ENCODE results near the gene DNTT.

Gene DNTT

DNA sequence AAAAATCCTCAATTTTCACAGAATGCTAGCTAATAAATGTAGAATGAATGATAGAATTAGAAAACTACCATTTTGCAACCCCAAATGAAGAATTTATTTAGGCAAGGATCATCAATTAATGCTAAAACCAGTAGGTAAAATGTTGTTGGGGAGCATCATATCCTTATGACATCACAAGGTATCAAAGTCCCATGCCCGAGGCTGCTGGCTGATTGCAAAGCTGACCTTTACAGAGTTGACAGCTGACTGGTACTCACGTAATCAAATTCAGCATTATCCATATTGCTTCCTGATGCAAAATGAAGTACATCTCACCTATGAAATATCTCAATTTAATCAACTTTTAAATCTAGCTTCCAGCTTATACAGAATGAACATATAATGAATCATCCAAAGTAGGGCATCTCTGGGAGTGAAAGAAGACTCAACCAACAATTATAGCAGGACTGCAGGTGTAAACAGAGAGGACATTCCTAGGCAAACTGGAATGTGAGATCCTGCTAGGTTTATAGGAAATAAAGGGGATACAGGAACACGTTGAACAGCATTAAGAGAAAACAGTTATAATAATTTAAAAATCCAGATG is 22.7 kb upstream of the DNTT start:
- H3K27me3 ChIP-seq (ENCODE audit: insufficient read depth, poor library complexity, severe bottlenecking) = no peaks in the 10 kb centered on the region
- no peak overlapping the region for H3K27ac ChIP-seq (replicated peaks)
- DNase-seq (ENCODE audit: low read depth in 1 of 2, low spot score in 1 of 2) = no peak
- H3K4me3 ChIP-seq (replicated peaks; ENCODE audit: insufficient read depth, low read length) = no peak overlapping the region
- TF ChIP-seq, protein P1, sequence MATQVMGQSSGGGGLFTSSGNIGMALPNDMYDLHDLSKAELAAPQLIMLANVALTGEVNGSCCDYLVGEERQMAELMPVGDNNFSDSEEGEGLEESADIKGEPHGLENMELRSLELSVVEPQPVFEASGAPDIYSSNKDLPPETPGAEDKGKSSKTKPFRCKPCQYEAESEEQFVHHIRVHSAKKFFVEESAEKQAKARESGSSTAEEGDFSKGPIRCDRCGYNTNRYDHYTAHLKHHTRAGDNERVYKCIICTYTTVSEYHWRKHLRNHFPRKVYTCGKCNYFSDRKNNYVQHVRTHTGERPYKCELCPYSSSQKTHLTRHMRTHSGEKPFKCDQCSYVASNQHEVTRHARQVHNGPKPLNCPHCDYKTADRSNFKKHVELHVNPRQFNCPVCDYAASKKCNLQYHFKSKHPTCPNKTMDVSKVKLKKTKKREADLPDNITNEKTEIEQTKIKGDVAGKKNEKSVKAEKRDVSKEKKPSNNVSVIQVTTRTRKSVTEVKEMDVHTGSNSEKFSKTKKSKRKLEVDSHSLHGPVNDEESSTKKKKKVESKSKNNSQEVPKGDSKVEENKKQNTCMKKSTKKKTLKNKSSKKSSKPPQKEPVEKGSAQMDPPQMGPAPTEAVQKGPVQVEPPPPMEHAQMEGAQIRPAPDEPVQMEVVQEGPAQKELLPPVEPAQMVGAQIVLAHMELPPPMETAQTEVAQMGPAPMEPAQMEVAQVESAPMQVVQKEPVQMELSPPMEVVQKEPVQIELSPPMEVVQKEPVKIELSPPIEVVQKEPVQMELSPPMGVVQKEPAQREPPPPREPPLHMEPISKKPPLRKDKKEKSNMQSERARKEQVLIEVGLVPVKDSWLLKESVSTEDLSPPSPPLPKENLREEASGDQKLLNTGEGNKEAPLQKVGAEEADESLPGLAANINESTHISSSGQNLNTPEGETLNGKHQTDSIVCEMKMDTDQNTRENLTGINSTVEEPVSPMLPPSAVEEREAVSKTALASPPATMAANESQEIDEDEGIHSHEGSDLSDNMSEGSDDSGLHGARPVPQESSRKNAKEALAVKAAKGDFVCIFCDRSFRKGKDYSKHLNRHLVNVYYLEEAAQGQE (IDR thresholded peaks at IDR 0.05; ENCODE audit: insufficient replicate concordance, low read depth) = no peak
- TF ChIP-seq GABPA (IDR thresholded peaks at IDR 0.05; ENCODE audit: low read depth) = no peak
- no peak for TF ChIP-seq SPI1 (IDR thresholded peaks at IDR 0.05; ENCODE audit: borderline replicate concordance, low read depth)
- no peak for TF ChIP-seq POLR2AphosphoS5 (IDR thresholded peaks at IDR 0.05; ENCODE audit: low read depth)
- TF ChIP-seq, protein P2, sequence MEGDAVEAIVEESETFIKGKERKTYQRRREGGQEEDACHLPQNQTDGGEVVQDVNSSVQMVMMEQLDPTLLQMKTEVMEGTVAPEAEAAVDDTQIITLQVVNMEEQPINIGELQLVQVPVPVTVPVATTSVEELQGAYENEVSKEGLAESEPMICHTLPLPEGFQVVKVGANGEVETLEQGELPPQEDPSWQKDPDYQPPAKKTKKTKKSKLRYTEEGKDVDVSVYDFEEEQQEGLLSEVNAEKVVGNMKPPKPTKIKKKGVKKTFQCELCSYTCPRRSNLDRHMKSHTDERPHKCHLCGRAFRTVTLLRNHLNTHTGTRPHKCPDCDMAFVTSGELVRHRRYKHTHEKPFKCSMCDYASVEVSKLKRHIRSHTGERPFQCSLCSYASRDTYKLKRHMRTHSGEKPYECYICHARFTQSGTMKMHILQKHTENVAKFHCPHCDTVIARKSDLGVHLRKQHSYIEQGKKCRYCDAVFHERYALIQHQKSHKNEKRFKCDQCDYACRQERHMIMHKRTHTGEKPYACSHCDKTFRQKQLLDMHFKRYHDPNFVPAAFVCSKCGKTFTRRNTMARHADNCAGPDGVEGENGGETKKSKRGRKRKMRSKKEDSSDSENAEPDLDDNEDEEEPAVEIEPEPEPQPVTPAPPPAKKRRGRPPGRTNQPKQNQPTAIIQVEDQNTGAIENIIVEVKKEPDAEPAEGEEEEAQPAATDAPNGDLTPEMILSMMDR (IDR thresholded peaks at IDR 0.05; ENCODE audit: insufficient read depth, low read length) = no peak

DNA sequence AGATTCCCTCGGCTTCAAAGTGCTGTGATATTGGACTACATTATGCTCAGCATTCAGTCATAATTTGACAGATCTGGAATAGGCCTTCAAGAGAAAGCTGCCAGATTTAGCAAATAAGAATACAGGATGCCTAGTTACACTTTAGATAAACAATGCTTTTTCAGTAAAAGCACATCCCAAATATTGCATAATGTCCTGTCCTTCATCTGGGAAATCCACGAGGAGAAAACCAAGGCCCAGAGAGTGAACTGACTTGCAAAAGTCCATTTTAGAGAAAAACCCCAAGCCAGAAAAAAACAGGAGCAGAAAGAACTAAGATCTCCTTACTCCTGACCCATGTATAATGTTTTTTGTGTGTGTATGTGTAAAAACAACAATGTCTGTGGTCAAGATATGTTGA is 20.9 kb upstream of the DNTT start:
- no peak for DNase-seq (ENCODE audit: low read depth in 1 of 2, low spot score in 1 of 2)
- H3K27ac ChIP-seq (replicated peaks) = no peak overlapping the region
- TF ChIP-seq SPI1 (IDR thresholded peaks at IDR 0.05; ENCODE audit: borderline replicate concordance, low read depth) = no peak
- TF ChIP-seq, protein P1 (IDR thresholded peaks at IDR 0.05; ENCODE audit: insufficient replicate concordance, low read depth) = no peak
- no peak for TF ChIP-seq POLR2AphosphoS5 (IDR thresholded peaks at IDR 0.05; ENCODE audit: low read depth)
- TF ChIP-seq, protein P2 (IDR thresholded peaks at IDR 0.05; ENCODE audit: insufficient read depth, low read length) = no peak
- no peak for TF ChIP-seq GABPA (IDR thresholded peaks at IDR 0.05; ENCODE audit: low read depth)
- no peak overlapping the region for H3K4me3 ChIP-seq (replicated peaks; ENCODE audit: insufficient read depth, low read length)
- H3K27me3 ChIP-seq (ENCODE audit: insufficient read depth, poor library complexity, severe bottlenecking) = no peaks in the 10 kb centered on the region

DNA sequence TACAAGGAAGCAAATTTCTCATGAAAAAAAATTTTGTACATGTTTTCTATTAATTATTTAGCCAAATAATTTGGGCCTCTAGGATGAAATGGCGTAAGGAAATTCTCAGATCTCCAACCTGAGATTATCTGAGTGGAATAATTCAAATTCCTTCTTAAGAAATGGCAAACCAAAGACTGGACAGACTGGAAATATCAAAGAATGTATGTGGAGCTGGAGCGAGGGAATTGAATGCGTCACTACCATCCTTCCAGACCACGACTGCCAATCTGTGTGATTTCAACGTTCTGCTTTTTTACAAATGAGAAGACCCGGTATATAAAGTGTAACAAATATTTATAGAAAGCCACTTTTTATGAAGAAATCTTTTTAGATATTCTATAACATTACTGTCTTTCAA is 20.5 kb upstream of the DNTT start:
- Histone ChIP-seq H3K4me3 (replicated peaks; ENCODE audit: insufficient read depth, low read length) (no peak overlapping the region), H3K27ac (replicated peaks) (no peak overlapping the region), H3K27me3 (ENCODE audit: insufficient read depth, poor library complexity, severe bottlenecking) (no peaks in the 10 kb centered on the region)
- no peak for DNase-seq (ENCODE audit: low read depth in 1 of 2, low spot score in 1 of 2)
- TF ChIP-seq GABPA (IDR thresholded peaks at IDR 0.05; ENCODE audit: low read depth) (no peak), SPI1 (IDR thresholded peaks at IDR 0.05; ENCODE audit: borderline replicate concordance, low read depth) (no peak), POLR2AphosphoS5 (IDR thresholded peaks at IDR 0.05; ENCODE audit: low read depth) (no peak)
- TF ChIP-seq, protein P2 (IDR thresholded peaks at IDR 0.05; ENCODE audit: insufficient read depth, low read length) = no peak
- TF ChIP-seq, protein P1 (IDR thresholded peaks at IDR 0.05; ENCODE audit: insufficient replicate concordance, low read depth) = no peak

Measured in HL-60 (cell line).